ENCODE measurements around the gene RTN4R. TPM values are rescaled to one million over a fixed set of nuclear protein-coding genes. Genes with fewer than 3 reads are reported as not detected.
A peak's percentile ranks its signal among the peaks of the same experiment; 100 is the strongest.

The RTN4R gene
- total and polyA plus RNA-seq, 2 experiments from 2014 or later, result 10.6 to 38.4 TPM

DNA sequence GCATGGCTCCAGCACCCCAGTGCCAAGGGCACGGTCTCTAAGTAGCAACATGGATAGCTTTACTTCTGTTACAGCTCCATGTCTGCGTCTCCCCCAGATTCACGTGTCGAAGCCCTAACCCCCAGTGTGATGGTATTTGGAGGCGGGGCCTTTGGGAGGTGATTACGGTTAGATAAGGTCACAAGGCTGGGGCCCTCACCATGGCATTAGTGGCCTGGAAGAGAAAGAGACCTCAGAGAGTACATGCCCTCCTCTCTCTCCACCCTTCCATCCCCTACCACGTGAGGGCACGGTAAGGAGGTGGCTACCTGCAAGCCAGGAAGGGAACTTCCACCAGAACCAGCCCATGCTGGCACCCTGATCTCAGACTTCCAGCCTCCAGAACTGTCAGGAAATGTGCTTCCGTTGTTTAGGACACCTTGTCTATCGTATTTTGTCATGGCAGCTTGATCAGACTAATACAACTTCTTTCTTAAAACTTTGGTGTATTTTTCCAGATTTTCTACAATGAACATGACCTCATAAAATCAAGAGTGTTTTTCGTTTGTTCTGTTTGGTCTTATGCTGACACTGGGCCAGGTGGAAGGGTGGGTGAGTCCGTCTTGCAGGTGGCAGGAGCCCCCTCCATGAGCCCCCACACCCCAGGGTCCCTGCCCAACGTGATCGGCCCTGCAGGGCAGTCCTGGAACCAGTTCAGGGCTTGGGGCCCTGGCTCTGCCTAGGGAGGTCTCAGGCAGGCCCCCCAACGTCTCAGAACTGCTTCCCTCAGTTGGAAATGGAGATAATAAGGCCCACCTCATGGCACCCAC is 10.7 kb downstream of the RTN4R start (continued):
- no peak for TF ChIP-seq STAT1 (IDR thresholded peaks at IDR 0.05; ENCODE audit: unreplicated experiment)

DNA sequence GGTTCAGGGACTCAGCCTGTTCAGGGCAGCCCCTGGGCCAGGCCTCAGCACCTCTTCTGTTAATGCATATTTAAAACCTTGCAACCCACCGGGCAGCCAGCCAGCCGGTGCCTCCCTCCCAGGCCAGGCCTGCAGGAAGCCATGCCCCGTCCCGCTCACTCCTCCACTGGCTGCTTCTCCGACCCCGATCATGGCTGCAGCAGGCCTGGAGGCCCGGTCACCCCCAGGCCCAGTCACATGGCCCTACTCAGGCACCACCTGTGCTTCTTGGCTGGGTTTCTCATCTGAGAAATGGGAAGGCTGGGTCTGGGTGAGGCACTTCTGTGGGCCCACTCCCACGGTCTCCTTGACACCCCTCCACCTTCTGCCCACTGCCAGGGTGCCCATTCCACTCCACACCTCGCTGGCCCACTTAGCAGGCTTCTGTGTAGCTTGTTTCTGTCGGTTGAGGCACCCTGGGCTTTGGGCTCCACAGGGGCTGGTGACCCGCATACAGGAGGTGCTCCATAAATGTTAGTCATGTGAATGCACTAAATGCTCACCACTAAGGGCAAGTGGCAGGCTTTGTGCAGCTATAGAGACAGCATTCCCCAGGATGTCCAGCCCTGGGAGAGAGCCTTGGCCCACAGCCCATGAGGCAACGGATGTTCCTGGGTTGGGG is 11.4 kb downstream of the RTN4R start:
- Histone ChIP-seq H4K20me1 (replicated peaks; ENCODE audit: insufficient read depth) (peaks cover 8% of the 10 kb centered on the region), H2AFZ (no peak overlapping the region), H3K79me2 (replicated peaks; ENCODE audit: insufficient read depth) (peaks cover 25% of the 10 kb centered on the region), H3K4me1 (ENCODE audit: insufficient read depth) (no peaks in the 10 kb centered on the region), H3K9me2 (ENCODE audit: insufficient read depth) (no peaks in the 10 kb centered on the region), H3K27ac (ENCODE audit: low read depth) (no peak overlapping the region), H3K4me2 (no peak overlapping the region), H3F3A (replicated peaks; ENCODE audit: low read depth) (no peaks in the 10 kb centered on the region), H3K36me3 (ENCODE audit: insufficient read depth) (no peaks in the 10 kb centered on the region), H3K4me3 (no peak overlapping the region), H3K27me3 (ENCODE audit: insufficient read depth) (no peaks in the 10 kb centered on the region)
- H3K36me3 Mint-ChIP-seq (ENCODE audit: low read depth), result no peaks in the 10 kb centered on the region
- no peak overlapping the region for H3K27ac Mint-ChIP-seq
- 0 out of 3 replicates have a peak, but pooled peaks cover 2% of the 10 kb centered on the region for H3K9me3 Mint-ChIP-seq
- H3K4me1 Mint-ChIP-seq, result peaks cover 7% of the 10 kb centered on the region; the same call in 2 of the 3 replicates
- no peaks in the 10 kb centered on the region for H3K27me3 Mint-ChIP-seq (ENCODE audit: insufficient read depth, low read depth, poor library complexity)
- DNase-seq (ENCODE audit: low spot score) (no peak), ATAC-seq (peak; percentile 20; the same call in 1 of the 3 replicates)
- no peak overlapping the region for H3K4me3 Mint-ChIP-seq
- TF ChIP-seq STAT1 (IDR thresholded peaks at IDR 0.05; ENCODE audit: unreplicated experiment), result no peak
- TF ChIP-seq POLR2AphosphoS5 (IDR thresholded peaks at IDR 0.05; ENCODE audit: low read depth), result no peak
- TF ChIP-seq, protein P1, sequence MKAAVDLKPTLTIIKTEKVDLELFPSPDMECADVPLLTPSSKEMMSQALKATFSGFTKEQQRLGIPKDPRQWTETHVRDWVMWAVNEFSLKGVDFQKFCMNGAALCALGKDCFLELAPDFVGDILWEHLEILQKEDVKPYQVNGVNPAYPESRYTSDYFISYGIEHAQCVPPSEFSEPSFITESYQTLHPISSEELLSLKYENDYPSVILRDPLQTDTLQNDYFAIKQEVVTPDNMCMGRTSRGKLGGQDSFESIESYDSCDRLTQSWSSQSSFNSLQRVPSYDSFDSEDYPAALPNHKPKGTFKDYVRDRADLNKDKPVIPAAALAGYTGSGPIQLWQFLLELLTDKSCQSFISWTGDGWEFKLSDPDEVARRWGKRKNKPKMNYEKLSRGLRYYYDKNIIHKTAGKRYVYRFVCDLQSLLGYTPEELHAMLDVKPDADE (IDR thresholded peaks at IDR 0.05), result no peak
- TF ChIP-seq, protein P2, sequence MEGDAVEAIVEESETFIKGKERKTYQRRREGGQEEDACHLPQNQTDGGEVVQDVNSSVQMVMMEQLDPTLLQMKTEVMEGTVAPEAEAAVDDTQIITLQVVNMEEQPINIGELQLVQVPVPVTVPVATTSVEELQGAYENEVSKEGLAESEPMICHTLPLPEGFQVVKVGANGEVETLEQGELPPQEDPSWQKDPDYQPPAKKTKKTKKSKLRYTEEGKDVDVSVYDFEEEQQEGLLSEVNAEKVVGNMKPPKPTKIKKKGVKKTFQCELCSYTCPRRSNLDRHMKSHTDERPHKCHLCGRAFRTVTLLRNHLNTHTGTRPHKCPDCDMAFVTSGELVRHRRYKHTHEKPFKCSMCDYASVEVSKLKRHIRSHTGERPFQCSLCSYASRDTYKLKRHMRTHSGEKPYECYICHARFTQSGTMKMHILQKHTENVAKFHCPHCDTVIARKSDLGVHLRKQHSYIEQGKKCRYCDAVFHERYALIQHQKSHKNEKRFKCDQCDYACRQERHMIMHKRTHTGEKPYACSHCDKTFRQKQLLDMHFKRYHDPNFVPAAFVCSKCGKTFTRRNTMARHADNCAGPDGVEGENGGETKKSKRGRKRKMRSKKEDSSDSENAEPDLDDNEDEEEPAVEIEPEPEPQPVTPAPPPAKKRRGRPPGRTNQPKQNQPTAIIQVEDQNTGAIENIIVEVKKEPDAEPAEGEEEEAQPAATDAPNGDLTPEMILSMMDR (conservative IDR thresholded peaks at IDR 0.05; ENCODE audit: low read depth in 2 of 2), result no peak
- no peak for TF ChIP-seq EZH2phosphoT487 (IDR thresholded peaks at IDR 0.05; ENCODE audit: unreplicated experiment)
- TF ChIP-seq, protein P3, sequence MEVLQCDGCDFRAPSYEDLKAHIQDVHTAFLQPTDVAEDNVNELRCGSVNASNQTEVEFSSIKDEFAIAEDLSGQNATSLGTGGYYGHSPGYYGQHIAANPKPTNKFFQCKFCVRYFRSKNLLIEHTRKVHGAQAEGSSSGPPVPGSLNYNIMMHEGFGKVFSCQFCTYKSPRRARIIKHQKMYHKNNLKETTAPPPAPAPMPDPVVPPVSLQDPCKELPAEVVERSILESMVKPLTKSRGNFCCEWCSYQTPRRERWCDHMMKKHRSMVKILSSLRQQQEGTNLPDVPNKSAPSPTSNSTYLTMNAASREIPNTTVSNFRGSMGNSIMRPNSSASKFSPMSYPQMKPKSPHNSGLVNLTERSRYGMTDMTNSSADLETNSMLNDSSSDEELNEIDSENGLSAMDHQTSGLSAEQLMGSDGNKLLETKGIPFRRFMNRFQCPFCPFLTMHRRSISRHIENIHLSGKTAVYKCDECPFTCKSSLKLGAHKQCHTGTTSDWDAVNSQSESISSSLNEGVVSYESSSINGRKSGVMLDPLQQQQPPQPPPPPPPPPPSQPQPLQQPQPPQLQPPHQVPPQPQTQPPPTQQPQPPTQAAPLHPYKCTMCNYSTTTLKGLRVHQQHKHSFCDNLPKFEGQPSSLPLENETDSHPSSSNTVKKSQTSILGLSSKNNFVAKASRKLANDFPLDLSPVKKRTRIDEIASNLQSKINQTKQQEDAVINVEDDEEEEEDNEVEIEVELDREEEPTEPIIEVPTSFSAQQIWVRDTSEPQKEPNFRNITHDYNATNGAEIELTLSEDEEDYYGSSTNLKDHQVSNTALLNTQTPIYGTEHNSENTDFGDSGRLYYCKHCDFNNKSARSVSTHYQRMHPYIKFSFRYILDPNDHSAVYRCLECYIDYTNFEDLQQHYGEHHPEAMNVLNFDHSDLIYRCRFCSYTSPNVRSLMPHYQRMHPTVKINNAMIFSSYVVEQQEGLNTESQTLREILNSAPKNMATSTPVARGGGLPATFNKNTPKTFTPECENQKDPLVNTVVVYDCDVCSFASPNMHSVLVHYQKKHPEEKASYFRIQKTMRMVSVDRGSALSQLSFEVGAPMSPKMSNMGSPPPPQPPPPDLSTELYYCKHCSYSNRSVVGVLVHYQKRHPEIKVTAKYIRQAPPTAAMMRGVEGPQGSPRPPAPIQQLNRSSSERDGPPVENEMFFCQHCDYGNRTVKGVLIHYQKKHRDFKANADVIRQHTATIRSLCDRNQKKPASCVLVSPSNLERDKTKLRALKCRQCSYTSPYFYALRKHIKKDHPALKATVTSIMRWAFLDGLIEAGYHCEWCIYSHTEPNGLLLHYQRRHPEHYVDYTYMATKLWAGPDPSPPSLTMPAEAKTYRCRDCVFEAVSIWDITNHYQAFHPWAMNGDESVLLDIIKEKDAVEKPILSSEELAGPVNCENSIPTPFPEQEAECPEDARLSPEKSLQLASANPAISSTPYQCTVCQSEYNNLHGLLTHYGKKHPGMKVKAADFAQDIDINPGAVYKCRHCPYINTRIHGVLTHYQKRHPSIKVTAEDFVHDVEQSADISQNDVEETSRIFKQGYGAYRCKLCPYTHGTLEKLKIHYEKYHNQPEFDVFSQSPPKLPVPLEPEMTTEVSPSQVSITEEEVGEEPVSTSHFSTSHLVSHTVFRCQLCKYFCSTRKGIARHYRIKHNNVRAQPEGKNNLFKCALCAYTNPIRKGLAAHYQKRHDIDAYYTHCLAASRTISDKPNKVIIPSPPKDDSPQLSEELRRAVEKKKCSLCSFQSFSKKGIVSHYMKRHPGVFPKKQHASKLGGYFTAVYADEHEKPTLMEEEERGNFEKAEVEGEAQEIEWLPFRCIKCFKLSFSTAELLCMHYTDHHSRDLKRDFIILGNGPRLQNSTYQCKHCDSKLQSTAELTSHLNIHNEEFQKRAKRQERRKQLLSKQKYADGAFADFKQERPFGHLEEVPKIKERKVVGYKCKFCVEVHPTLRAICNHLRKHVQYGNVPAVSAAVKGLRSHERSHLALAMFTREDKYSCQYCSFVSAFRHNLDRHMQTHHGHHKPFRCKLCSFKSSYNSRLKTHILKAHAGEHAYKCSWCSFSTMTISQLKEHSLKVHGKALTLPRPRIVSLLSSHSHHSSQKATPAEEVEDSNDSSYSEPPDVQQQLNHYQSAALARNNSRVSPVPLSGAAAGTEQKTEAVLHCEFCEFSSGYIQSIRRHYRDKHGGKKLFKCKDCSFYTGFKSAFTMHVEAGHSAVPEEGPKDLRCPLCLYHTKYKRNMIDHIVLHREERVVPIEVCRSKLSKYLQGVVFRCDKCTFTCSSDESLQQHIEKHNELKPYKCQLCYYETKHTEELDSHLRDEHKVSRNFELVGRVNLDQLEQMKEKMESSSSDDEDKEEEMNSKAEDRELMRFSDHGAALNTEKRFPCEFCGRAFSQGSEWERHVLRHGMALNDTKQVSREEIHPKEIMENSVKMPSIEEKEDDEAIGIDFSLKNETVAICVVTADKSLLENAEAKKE (CRISPR knock-in tag; IDR thresholded peaks at IDR 0.05), result no peak
- no peak for TF ChIP-seq ZNF114 (CRISPR knock-in tag; IDR thresholded peaks at IDR 0.05)
- no peak for TF ChIP-seq JUNB (IDR thresholded peaks at IDR 0.05; ENCODE audit: unreplicated experiment)
- TF ChIP-seq ZNF331 (CRISPR knock-in tag; IDR thresholded peaks at IDR 0.05; ENCODE audit: low read depth), result no peak
- no peak for TF ChIP-seq CREB1 (CRISPR knock-in tag; IDR thresholded peaks at IDR 0.05; ENCODE audit: low read depth)
- TF ChIP-seq, protein P4, sequence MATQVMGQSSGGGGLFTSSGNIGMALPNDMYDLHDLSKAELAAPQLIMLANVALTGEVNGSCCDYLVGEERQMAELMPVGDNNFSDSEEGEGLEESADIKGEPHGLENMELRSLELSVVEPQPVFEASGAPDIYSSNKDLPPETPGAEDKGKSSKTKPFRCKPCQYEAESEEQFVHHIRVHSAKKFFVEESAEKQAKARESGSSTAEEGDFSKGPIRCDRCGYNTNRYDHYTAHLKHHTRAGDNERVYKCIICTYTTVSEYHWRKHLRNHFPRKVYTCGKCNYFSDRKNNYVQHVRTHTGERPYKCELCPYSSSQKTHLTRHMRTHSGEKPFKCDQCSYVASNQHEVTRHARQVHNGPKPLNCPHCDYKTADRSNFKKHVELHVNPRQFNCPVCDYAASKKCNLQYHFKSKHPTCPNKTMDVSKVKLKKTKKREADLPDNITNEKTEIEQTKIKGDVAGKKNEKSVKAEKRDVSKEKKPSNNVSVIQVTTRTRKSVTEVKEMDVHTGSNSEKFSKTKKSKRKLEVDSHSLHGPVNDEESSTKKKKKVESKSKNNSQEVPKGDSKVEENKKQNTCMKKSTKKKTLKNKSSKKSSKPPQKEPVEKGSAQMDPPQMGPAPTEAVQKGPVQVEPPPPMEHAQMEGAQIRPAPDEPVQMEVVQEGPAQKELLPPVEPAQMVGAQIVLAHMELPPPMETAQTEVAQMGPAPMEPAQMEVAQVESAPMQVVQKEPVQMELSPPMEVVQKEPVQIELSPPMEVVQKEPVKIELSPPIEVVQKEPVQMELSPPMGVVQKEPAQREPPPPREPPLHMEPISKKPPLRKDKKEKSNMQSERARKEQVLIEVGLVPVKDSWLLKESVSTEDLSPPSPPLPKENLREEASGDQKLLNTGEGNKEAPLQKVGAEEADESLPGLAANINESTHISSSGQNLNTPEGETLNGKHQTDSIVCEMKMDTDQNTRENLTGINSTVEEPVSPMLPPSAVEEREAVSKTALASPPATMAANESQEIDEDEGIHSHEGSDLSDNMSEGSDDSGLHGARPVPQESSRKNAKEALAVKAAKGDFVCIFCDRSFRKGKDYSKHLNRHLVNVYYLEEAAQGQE (IDR thresholded peaks at IDR 0.05; ENCODE audit: unreplicated experiment), result no peak
